ENCODE measurements around the gene ASTN2.

GRCh38 chr9:117050007-117050406 is 364.9 kb downstream of the ASTN2 start:
- no peak for TF ChIP-seq ZBTB26 (CRISPR knock-in tag; IDR thresholded peaks at IDR 0.05)
- TF ChIP-seq ETV6 (IDR thresholded peaks at IDR 0.05; ENCODE audit: borderline replicate concordance in 1 of 2, low read depth in 2 of 2, low read length in 1 of 2) = no peak
- no peak for TF ChIP-seq ETV6 (CRISPR knock-in tag; IDR thresholded peaks at IDR 0.05; ENCODE audit: borderline replicate concordance)
- no peak for TF ChIP-seq FOXA1 (IDR thresholded peaks at IDR 0.05; ENCODE audit: borderline replicate concordance)
- TF ChIP-seq CTCF (IDR thresholded peaks at IDR 0.05 in 2 of 3, conservative IDR thresholded peaks at IDR 0.05 in 1 of 3; ENCODE audit: insufficient read depth in 2 of 3, low read depth in 1 of 3, low read length in 3 of 3) = no peak
- no peak for TF ChIP-seq ZNF23 (CRISPR knock-in tag; IDR thresholded peaks at IDR 0.05)
- TF ChIP-seq NFATC3 (IDR thresholded peaks at IDR 0.05) = no peak
- no peak for TF ChIP-seq ZKSCAN8 (CRISPR knock-in tag; IDR thresholded peaks at IDR 0.05)

Measured in K562 (cell line).